ENCODE data around the gene MADCAM1.
A peak's percentile ranks its signal among the peaks of the same experiment; 100 is the strongest.

The MADCAM1 gene

DNA sequence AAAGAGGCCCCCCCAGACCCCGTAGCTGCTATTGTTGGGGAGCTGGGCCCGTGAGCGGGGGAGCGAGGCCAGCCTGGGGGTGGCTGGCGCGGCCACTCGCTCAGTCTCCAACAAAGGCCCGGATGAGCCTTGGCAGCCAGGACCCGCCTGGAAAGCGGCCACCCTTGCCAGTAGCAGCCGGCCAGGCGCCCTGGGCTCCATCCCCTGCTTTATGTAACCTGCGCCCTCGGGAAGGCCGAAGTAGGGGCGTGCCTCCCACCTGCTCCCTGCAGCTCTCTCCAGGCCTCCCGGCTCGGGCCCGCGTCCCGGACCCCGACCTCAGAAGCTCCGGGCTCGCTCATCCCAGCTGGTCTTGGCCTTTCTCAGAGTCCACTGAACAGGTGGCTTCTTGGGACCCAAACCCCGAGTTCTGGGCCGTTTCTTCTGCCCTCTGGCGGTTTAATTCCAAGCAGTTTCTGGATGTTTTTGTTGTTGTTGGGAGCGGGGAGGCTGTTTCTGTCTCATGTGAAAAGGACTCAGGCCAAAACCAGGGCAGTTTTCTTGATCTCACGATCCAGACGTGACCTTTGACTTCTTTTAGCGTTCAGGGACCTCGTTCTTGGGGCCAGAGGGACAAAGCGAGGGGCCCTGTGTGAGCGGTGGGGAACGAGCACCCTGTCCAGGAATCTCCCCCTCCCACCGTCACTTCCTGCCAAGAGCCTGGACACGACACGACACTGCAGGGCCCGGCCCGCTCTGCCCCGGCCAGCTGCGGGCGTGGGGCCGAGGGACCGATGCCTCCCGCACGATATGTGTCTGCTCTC, 36.5 kb downstream of the MADCAM1 start:
- DNase-seq = peak; percentile 74

DNA sequence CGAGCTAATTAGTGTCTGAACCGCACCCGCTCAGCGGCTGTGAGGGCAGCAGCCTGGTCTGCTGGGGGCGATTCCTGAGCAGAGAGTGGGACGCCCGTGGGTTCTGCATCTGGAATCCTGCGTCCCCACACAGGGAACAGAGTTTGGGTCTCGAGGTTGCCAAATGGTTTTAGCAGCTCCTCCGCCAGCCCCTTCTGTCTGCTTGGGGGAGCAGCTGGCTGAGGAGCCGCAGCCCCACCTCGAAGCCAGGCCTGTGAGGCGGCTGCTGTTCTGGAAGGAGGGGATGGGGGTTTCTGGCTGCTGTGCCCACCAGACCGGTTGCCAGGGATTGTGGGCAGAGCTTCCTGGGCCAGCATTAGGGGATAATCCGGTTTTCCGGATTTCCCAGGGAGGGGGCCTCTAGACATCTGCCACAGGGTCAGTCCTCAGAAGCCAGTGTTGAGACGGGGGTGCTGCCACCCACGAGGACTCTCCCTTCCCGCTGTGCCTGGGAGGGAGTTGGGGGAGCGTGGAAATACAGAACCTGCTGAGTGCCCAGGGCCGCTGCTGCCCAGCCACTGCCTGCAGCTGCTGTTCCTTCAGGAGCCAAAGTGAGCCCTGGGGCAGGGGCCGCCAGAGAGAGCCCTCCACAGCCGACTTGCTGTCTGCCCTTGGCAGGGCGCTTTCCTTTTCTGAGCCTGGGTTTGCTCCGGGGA, 37.2 kb downstream of the MADCAM1 start:
- DNase-seq = no peak

DNA sequence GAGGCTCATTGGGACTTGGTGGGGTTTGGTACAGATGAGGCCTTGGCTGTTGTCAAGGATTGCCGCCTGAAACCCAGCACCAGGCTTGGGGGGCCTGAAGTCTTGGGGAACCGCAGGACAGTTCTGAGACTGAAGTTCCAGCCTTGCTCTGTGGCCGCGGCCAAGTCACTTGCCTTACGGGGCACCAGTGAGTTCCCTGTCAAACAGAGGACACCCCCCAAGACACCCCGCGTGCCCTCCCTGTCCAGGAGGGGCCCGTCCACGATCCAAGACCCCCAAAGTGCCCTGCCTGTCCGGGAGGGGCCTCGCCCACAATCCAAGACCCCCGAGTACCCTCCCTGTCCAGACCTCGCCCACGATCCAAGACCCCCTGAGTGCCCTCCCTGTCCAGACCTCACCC, 37.8 kb downstream of the MADCAM1 start:
- no peak for DNase-seq

DNA sequence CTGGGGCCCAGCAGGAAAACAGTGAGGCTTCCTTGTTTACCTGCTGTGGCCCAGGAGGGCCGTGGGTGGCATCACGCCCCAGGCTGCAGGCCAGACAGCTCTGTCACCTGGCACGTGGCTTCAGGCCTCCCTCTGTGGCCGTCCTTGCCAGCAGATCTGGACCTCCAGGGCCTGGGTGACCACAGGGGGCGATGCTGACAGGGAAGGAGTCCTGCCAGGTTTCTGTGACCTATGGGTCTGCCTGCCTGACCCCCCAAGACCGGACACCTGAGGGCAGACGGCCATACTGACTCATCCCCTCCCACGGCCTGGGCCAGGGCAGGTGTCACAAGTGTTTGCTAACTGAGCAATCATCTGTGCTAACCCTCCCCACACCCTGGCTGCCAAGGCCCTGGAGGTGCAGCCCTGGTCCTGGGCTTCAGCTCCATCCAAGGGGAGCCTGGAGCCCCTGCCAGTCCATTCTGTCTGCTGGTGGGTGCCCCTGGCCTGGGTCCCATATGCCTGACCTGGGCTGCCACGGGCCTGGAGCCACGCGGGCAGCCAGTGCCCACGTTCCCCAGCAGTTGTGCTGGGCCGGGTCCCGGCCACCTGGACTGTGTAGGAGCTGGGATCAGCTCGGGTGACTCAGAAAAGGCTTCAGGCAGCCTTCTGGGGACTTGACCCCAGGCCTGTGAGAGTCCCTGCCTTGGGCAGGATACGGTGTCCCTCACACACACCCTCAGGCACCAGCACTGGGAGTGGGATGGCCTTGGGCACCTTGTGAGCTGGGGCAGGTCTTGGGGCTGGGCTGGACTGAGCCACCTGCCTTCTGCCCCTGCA, 38.9 kb downstream of the MADCAM1 start:
- DNase-seq = no peak

DNA sequence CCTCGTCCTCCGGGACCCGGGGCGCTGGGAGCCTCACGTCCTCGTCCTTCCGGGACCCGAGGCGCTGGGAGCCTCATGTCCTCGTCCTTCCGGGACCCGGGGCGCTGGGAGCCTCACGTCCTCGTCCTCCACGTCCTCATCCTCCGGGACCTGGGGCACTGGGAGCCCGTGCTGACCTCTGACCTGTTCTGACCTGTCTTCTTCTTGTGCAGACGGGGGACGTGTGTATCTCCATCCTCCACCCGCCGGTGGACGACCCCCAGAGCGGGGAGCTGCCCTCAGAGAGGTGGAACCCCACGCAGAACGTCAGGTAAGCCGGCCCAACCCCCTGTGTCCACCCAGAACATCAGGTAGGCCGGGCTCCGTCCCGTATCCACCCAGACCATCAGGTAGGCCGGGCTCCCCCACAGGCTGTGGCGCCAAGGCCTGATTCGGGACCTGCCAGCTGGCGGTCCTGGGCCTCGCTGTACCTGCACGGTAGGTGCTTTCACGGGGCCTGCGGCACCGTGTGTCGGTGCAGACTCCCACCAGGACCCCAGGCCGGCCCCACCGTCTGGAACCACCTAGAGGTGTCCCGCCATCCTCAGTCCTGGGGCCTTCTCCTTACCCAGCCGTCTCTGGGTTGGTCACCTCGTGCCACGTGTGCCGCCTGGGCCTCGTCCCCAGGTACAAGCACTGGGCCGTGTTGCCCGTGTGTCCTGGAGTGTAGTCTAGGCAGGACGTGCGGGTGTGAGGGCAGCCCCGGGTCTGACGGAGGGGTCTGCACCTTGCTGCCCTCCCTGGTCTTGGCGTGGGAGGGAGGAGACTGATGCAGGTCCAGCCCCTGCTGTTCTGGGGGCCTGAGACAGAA, 40.0 kb downstream of the MADCAM1 start:
- DNase-seq = no peak

DNA sequence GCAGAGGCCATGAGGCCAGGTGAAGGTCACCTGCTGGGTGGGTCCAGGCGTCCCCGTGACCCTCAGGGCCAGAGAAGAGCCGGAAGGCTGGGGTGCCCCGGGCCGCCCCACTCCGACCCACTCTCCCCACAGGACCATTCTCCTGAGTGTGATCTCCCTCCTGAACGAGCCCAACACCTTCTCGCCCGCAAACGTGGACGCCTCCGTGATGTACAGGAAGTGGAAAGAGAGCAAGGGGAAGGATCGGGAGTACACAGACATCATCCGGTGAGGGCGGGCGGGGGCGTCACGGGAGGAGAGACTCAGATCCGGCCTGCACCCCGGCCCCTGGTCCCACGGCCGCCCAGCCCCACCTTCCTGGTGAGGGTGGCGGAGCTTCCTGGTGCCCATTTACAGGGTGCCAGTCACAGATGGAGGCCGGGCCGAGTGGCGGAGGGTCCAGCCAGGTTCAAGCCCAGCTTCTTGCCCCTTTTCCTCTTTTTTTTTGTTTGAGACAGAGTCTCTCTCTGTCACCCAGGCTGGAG, 40.7 kb downstream of the MADCAM1 start:
- DNase-seq = no peak

DNA sequence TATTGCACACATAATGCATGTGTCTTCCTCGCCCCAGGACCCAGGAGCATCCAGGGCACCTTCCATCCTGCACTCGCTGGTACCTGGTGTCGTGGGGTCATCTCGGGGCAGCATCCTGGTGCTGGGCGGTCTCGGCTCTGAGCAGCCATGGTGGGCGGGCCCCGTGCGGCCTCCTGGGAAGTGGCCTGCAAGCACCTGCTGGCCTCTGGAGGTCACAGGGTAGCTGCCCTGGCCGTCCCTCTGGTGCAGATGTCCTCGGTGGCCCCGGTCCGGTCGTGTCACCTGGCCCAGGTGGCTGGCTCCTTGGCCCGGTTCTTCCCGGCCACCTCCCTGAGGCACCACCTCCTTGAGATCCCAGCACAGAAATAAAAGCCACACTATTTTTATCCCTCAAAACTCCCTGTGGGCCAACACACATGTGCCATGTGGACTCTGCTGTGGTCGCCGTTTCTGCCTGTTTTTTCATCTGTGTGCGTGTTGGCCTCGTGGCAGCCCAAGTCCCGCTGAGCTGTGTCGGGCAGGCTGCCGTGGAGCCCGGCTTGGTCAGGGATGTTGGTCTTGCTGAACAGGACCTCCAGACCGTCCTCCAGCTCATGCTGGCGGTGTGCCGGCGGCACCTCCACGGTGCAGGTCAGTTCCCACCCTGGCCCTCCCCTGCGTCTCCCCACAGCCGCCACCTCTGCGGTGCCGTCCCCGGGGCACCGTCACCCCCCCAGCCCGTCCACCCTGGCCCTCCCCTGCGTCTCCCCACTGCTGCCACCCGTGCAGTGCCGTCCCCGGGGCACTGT, 42.5 kb downstream of the MADCAM1 start:
- DNase-seq = no peak

DNA sequence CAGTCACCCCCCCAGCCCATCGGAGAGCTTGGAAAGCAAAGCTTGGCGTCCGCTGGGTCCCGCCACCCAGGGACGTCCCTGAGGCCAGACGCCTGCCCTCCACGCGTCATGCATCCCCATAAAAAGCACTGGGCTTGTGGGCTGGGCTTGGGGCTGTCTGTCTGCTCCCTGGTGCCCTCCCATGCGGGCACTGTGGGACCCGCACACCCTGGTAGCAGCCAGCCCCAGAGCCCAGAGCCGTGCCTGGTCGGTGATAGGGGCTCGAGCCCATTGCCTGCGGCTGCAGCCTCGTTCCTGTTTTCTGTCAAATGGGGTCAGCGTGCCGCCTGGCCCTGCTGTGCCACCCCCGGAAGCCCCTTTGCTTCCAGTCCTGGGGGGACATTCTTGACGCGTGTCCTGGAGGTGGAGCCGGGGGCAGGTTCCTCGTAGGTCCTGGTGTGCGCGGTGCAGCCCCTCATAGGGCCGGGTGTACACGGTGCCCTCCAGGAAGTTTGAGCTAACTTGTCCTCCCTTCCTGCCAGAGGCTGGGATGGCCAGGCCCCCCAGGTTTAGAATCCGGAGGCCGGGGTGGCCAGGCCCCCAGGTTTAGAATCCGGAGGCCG, 43.2 kb downstream of the MADCAM1 start:
- no peak for DNase-seq

DNA sequence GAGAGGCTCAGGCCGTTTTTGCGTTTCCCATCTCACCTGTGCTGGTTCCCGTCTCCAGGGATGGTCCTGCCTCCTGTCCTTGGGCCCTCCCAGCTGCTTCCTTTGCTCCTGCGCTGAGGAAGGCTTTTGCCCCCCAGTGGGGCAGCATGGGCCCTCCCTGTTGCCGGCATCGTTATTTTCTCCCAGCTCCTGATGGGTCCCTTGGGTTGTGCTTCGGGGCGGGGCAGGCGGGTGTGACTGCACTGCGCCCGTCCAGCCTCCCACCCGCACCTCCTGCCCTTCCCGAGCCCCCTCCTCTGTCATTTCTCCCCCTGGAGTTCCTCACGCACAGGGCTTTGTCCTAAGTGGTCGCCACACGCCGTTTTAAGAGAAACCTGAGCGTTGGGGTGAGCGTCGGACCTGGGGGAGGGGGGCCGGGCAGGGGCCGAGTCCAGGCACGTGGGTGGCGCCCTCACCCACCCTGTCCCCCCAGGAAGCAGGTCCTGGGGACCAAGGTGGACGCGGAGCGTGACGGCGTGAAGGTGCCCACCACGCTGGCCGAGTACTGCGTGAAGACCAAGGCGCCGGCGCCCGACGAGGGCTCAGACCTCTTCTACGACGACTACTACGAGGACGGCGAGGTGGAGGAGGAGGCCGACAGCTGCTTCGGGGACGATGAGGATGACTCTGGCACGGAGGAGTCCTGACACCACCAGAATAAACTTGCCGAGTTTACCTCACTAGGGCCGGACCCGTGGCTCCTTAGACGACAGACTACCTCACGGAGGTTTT, 44.8 kb downstream of the MADCAM1 start:
- DNase-seq = no peak

DNA sequence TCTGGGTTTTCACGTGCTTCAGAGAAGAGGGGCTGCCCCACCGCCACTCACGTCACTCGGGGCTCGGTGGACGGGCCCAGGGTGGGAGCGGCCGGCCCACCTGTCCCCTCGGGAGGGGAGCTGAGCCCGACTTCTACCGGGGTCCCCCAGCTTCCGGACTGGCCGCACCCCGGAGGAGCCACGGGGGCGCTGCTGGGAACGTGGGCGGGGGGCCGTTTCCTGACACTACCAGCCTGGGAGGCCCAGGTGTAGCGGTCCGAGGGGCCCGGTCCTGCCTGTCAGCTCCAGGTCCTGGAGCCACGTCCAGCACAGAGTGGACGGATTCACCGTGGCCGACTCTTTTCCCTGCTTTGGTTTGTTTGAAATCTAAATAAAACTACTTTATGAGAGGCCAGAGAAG, 45.4 kb downstream of the MADCAM1 start:
- DNase-seq = no peak

DNA sequence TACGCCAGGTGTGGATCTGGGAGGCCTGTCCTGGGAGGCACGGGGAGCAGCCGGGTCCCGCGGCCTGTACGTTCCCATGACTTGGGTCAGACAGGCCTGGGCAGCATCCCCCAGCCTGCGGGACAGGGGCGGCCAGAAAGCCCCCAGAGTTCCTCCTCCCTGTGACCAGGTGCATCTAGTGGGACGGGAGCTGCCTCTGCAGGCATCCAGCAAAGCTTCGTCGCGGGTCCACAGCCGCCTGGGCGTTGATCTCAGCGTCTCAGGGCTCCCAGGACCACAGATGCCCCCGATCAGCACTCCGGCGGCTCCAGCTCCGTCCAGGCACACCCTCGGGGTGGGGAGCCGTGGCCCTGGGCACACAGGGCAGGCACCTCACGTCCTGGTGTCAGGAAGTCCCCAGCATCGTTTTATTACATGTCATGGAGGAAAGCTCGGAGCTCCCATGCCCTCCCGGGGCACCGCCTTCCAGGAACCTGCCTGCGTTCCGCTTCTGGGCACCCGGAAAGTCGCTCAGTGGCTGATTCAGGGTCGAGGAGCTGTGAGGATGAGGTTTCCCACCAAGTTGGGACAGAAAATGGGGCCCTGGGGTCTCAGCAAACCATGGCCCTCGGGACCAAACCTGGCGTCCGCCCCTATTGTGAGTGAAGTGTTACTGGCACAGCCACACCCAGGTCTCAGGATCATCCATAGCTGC, 46.0 kb downstream of the MADCAM1 start:
- no peak for DNase-seq

DNA sequence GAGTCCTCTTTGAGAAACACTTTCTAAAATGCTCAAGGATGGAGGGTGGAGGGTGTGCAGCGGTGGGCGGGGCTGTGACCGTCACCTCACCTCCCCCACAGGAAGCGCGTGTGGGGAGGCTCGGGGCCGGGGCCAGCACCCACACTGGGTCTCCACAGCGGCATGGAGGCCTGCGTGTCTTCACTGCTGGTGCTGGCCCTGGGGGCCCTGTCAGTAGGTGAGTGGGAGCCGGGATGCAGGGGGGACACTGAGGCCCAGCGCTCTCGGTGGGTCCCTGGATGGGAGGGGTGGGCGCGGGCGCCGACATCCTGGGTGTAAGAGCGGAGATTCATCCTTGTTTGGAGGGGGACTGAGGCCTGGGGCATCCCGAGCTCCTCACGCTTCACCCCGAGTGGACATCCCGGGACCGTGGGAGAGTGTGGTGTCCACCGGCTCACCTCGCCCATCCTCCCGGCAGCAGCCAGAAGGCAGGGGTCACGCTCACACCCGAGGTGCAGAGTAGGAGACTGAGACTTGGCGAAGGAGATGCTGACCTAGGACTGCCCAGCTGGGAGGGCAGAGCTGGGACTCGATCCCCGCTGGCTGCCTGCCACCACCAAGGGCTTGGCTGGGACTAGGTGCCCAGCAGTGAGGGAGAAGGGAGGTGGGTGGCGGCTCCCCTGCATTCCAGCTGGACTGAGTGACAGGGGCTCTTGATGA, 47.8 kb downstream of the MADCAM1 start, which contains the start of gene GZMM:
Gene GZMM, plus strand, starts transcription at position 144 of the 699 bp plus-strand sequence. Its CDS starts 19 bp downstream, at position 163.
- DNase-seq = no peak

DNA sequence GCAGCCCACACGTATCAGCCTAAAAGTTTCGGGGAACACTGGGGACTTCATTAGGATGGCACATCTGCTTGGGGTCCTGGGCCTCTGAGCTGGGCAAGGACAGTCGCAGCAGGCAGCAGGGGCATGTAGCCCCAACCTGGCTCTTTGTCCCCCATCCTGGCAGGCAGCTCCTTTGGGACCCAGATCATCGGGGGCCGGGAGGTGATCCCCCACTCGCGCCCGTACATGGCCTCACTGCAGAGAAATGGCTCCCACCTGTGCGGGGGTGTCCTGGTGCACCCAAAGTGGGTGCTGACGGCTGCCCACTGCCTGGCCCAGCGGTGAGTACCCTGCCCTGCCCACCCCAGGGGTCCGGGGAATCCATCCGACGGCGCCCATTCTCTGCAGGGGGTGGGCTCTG, 50.8 kb downstream of the MADCAM1 start:
- DNase-seq = no peak

DNA sequence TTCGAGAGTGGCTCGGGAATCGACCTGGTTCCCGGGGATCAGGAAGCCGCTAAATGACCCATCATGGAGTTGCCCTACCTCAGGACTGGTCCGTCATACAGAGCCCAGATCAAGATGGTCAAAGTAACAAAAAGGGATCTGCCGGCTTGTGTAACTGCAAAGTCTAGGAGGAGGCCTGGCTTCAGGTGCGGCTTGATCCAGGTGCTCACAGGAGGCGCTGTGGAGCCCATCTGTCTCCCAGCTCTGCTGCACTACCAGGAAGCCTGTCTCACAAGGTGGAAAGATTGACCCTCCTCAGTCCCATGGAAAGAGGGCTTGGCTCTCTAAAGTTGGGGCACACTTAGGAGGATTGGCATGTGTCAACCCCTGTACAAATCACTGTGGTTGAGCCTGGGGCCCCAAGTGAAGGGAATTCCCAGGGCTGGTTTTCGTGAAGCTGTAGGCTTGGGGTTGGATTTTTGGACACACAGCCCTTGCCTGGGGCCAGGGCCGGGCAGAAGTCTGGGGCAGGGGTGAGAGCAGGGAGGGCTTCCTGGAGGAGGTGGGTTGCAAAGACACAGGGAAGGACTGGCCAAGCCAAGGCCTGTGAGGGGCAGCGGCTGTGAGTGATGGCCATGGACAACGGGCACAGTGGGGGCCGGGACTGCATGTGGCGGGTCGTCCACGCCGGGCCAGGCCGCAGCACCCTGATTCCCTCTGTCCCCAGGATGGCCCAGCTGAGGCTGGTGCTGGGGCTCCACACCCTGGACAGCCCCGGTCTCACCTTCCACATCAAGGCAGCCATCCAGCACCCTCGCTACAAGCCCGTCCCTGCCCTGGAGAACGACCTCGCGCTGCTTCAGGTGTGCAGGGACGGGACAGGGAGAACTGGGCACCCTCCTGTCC, 51.8 kb downstream of the MADCAM1 start:
- DNase-seq = no peak

DNA sequence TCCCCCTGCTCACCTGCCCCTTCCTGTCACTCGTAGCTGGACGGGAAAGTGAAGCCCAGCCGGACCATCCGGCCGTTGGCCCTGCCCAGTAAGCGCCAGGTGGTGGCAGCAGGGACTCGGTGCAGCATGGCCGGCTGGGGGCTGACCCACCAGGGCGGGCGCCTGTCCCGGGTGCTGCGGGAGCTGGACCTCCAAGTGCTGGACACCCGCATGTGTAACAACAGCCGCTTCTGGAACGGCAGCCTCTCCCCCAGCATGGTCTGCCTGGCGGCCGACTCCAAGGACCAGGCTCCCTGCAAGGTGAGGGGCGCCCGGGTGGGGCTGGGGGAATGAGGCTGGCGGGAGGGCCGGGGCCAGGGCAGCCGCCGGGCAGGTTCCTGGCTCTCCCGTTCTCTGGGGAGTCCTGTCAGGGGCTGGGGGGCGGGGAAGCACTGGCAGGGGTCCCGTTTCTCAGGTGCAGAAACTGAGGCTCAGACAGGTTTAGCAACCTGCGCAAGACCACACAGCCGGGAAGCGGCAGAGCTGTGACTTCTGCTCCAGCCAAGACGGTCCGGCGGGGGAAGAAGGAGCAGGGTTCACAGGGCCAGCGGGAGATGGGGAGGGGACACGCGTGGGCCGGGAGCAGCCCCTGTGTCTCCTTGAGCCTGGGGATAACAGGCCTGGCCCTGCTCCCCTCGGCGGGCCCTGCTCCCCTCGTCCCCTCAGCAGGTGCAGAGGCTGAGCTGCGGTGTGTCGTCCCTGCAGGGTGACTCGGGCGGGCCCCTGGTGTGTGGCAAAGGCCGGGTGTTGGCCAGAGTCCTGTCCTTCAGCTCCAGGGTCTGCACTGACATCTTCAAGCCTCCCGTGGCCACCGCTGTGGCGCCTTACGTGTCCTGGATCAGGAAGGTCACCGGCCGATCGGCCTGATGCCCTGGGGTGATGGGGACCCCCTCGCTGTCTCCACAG, 52.9 kb downstream of the MADCAM1 start:
- no peak for DNase-seq

DNA sequence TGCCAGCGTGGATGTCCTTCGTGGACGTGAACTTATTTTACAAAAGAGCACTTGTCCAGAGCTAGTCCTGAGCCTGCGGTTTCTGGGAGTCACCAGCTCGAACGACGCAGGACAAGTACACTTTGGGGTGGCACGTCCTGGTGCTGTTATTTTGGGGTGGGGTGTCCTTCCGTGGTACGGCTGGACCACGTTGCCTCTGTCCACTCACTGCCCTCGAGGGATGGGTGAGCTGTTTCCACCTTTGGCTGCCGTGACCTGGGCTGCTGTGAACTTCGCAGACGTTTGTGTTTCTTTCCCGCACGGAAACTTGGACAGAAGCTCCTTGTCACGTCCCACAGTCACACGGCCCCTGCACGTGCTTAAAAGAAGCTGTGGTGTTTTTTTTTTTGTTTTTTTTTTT, 58.5 kb downstream of the MADCAM1 start:
- DNase-seq = no peak

Measured in islet precursor cell (in vitro differentiated cells).